Measurements from ENCODE around the gene UCHL5.
"Not testable (repeated sequence)": the region's sequence is repeated elsewhere in the genome, so short reads cannot be mapped to it uniquely, and the experiment has no call there.

The UCHL5 gene

GRCh38 chr1:193048913-193049312 lies 10.2 kb downstream of the UCHL5 start:
- not testable (repeated sequence) for H3K9me3 ChIP-seq (ENCODE audit: control insufficient read depth, insufficient read depth, low read depth, low read length); H3K4me1 ChIP-seq (ENCODE audit: control insufficient read depth, insufficient read depth, low read length); H3K4me3 ChIP-seq (ENCODE audit: low read depth, low read length); H3K27ac ChIP-seq (ENCODE audit: extremely low read depth, low read depth, low read length)
- CTCF ChIA-PET = interaction anchor here (0.8 to 1.1 kb wide), 3 partner anchors 27 to 73 kb away, joined by 3 to 4 read pairs (median 3); partner anchors contain the start of gene CDC73
- H3K36me3 ChIP-seq (ENCODE audit: control insufficient read depth in 2 of 2, insufficient read depth in 1 of 2, low read length in 2 of 2) = peaks cover 25 to 64% of the 10 kb centered on the region in 2 experiments; a peak in 2 of 3 replicates
- TF ChIP-seq ZNF18 (tag by site-specific recombination; IDR thresholded peaks at IDR 0.05) (0 out of 2 replicates have a peak, but pooled peaks have one; percentile 37), ZNF202 (tag by site-specific recombination; IDR thresholded peaks at IDR 0.05; ENCODE audit: borderline replicate concordance) (0 out of 2 replicates have a peak, but pooled peaks have one; percentile 10), KLF1 (tag by site-specific recombination; IDR thresholded peaks at IDR 0.05) (peak; percentile 49), KLF17 (tag by site-specific recombination; IDR thresholded peaks at IDR 0.05) (0 out of 2 replicates have a peak, but pooled peaks have one; percentile 38)
- TF ChIP-seq, protein P1, sequence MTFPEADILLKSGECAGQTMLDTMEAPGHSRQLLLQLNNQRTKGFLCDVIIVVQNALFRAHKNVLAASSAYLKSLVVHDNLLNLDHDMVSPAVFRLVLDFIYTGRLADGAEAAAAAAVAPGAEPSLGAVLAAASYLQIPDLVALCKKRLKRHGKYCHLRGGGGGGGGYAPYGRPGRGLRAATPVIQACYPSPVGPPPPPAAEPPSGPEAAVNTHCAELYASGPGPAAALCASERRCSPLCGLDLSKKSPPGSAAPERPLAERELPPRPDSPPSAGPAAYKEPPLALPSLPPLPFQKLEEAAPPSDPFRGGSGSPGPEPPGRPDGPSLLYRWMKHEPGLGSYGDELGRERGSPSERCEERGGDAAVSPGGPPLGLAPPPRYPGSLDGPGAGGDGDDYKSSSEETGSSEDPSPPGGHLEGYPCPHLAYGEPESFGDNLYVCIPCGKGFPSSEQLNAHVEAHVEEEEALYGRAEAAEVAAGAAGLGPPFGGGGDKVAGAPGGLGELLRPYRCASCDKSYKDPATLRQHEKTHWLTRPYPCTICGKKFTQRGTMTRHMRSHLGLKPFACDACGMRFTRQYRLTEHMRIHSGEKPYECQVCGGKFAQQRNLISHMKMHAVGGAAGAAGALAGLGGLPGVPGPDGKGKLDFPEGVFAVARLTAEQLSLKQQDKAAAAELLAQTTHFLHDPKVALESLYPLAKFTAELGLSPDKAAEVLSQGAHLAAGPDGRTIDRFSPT (tag by site-specific recombination; IDR thresholded peaks at IDR 0.05) = 0 out of 2 replicates have a peak, but pooled peaks have one; percentile 33
- POLR2A ChIA-PET = interaction anchor here (0.6 to 1.5 kb wide), 2 partner anchors 10 to 21 kb away, joined by 3 to 7 read pairs; partner anchors contain the start of genes RO60 and UCHL5

- H3K4me3 ChIP-seq (ENCODE audit: low read depth, low read length) = no peak overlapping the region
- peaks cover 11 to 60% of the 10 kb centered on the region in 2 experiments; a peak in 2 of 3 replicates for H3K36me3 ChIP-seq (ENCODE audit: control insufficient read depth in 2 of 2, insufficient read depth in 1 of 2, low read length in 2 of 2)
- ChIA-PET POLR2A (interaction anchor here (0.6 kb wide), 1 partner anchor 517 kb away, joined by 3 read pairs; no protein-coding TSS in a partner anchor), CTCF (no interaction called here)
- H3K4me1 ChIP-seq (ENCODE audit: control insufficient read depth, insufficient read depth, low read length) = no peaks in the 10 kb centered on the region
- TF ChIP-seq ZNF362 (tag by site-specific recombination; IDR thresholded peaks at IDR 0.05) (peak; percentile 20; the same call in 1 of the 2 replicates), ZXDB (tag by site-specific recombination; IDR thresholded peaks at IDR 0.05) (no peak), ZNF366 (tag by site-specific recombination; conservative IDR thresholded peaks at IDR 0.05) (no peak)
- H3K9me3 ChIP-seq (ENCODE audit: control insufficient read depth, insufficient read depth, low read depth, low read length) = no peaks in the 10 kb centered on the region
- no peak overlapping the region for H3K27ac ChIP-seq (ENCODE audit: extremely low read depth, low read depth, low read length)
Observed at GRCh38 chr1:193042766-193043691, 16.1 kb downstream of the UCHL5 start.

DNA sequence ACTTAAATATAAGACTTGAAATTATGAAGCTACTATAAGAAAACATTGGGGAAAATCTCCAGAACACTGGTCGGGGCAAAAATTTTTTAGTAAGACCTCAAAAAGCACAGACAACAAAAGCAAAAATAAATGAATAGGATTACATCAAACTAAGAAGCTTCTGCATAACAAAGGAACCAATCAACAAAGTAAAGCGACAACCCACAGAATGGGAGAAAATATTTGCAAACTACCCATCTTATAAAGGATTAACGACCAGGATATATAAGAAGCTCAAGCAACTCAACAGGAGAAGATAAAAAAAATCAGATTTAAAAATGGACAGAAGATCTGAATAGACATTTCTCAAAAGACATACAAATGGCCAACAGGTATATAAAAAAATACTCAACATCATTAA lies 19.1 kb downstream of the UCHL5 start:
- no peaks in the 10 kb centered on the region for H3K9me3 ChIP-seq (ENCODE audit: control insufficient read depth, insufficient read depth, low read depth, low read length)
- H3K36me3 ChIP-seq (ENCODE audit: control insufficient read depth in 2 of 2, insufficient read depth in 1 of 2, low read length in 2 of 2) = peaks cover 0 to 35% of the 10 kb centered on the region in 2 experiments; a peak in 1 of 3 replicates
- H3K4me1 ChIP-seq (ENCODE audit: control insufficient read depth, insufficient read depth, low read length) = no peaks in the 10 kb centered on the region
- ChIA-PET CTCF (interaction anchor here (1.1 kb wide), 1 partner anchor 21 kb away, joined by 4 read pairs; no protein-coding TSS in a partner anchor), POLR2A (no interaction called here)
- H3K27ac ChIP-seq (ENCODE audit: extremely low read depth, low read depth, low read length) = no peak overlapping the region
- no peak overlapping the region for H3K4me3 ChIP-seq (ENCODE audit: low read depth, low read length)
- no peak for TF ChIP-seq ZNF548 (tag by site-specific recombination; IDR thresholded peaks at IDR 0.05)
- no peak for TF ChIP-seq ZNF184 (tag by site-specific recombination; IDR thresholded peaks at IDR 0.05)
- TF ChIP-seq, protein P2, sequence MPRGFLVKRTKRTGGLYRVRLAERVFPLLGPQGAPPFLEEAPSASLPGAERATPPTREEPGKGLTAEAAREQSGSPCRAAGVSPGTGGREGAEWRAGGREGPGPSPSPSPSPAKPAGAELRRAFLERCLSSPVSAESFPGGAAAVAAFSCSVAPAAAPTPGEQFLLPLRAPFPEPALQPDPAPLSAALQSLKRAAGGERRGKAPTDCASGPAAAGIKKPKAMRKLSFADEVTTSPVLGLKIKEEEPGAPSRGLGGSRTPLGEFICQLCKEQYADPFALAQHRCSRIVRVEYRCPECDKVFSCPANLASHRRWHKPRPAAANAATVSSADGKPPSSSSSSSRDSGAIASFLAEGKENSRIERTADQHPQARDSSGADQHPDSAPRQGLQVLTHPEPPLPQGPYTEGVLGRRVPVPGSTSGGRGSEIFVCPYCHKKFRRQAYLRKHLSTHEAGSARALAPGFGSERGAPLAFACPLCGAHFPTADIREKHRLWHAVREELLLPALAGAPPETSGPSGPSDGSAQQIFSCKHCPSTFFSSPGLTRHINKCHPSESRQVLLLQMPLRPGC (tag by site-specific recombination; IDR thresholded peaks at IDR 0.05) = no peak
- no peak for TF ChIP-seq ZNF610 (tag by site-specific recombination; IDR thresholded peaks at IDR 0.05; ENCODE audit: borderline replicate concordance)
